ENCODE measurements around the gene CD48. TPM values are rescaled to one million over a fixed set of nuclear protein-coding genes. Genes with fewer than 3 reads are reported as not detected.

The CD48 gene
- total RNA-seq, 2 donors from 2014 or later = 0.55 to 1.1 TPM

- H3K4me3 Mint-ChIP-seq = no peak overlapping the region
- Histone ChIP-seq H3K4me3 (ENCODE audit: low read length) (peak overlapping the region; percentile 52), H3K27ac (ENCODE audit: low read depth, low read length) (no peak overlapping the region), H3K9me3 (ENCODE audit: control insufficient read depth, low read length) (peaks cover 24% of the 10 kb centered on the region), H3K4me1 (ENCODE audit: control insufficient read depth, insufficient read depth, low read length) (peaks cover 28% of the 10 kb centered on the region), H3K36me3 (ENCODE audit: control insufficient read depth, insufficient read depth, low read length) (no peaks in the 10 kb centered on the region), H3K9ac (ENCODE audit: extremely low read depth, low read length, poor library complexity, severe bottlenecking) (no peak overlapping the region), H3K27me3 (ENCODE audit: control insufficient read depth, insufficient read depth, low read length, poor library complexity, severe bottlenecking) (no peaks in the 10 kb centered on the region)
- no peak for TF ChIP-seq CTCF (conservative IDR thresholded peaks at IDR 0.05)
- H3K27ac Mint-ChIP-seq = no peak overlapping the region
- peaks cover 3% of the 10 kb centered on the region for H3K36me3 Mint-ChIP-seq (ENCODE audit: low read depth)
- H3K27me3 Mint-ChIP-seq (ENCODE audit: insufficient read depth) = no peaks in the 10 kb centered on the region
- H3K4me1 Mint-ChIP-seq = peaks cover 22% of the 10 kb centered on the region
- DNase-seq = no peak
- WGBS, 2 experiments (ENCODE audit: insufficient coverage in 1 of 2, insufficient read length in 1 of 2) = 96% methylated on average over 2 of the region's 2 CpGs
- peaks cover 9% of the 10 kb centered on the region for H3K9me3 Mint-ChIP-seq
Measured at GRCh38 chr1:160667896-160668295, 43.7 kb downstream of the CD48 start.

GRCh38 chr1:160666079-160666442 is 45.6 kb downstream of the CD48 start:
- H3K36me3 Mint-ChIP-seq (ENCODE audit: low read depth) = peaks cover 3% of the 10 kb centered on the region
- Histone ChIP-seq H3K4me1 (ENCODE audit: control insufficient read depth, insufficient read depth, low read length) (peaks cover 16% of the 10 kb centered on the region), H3K36me3 (ENCODE audit: control insufficient read depth, insufficient read depth, low read length) (no peaks in the 10 kb centered on the region), H3K9me3 (ENCODE audit: control insufficient read depth, low read length) (peaks cover 25% of the 10 kb centered on the region), H3K27ac (ENCODE audit: low read depth, low read length) (no peak overlapping the region), H3K4me3 (ENCODE audit: low read length) (peak overlapping the region; percentile 11), H3K9ac (ENCODE audit: extremely low read depth, low read length, poor library complexity, severe bottlenecking) (peak overlapping the region; percentile 36), H3K27me3 (ENCODE audit: control insufficient read depth, insufficient read depth, low read length, poor library complexity, severe bottlenecking) (no peaks in the 10 kb centered on the region)
- 51 to 69% methylated on average over 3 of the region's 3 CpGs for WGBS, 2 experiments (ENCODE audit: insufficient coverage in 1 of 2, insufficient read length in 1 of 2)
- peak overlapping the region; percentile 84 for H3K27ac Mint-ChIP-seq
- peaks cover 30% of the 10 kb centered on the region for H3K4me1 Mint-ChIP-seq
- H3K9me3 Mint-ChIP-seq = peaks cover 9% of the 10 kb centered on the region
- no peak for TF ChIP-seq CTCF (conservative IDR thresholded peaks at IDR 0.05)
- H3K4me3 Mint-ChIP-seq = no peak overlapping the region
- no peaks in the 10 kb centered on the region for H3K27me3 Mint-ChIP-seq (ENCODE audit: insufficient read depth)
- DNase-seq = no peak

- TF ChIP-seq CTCF (conservative IDR thresholded peaks at IDR 0.05) = no peak
- peak; percentile 84 for DNase-seq
Measured at GRCh38 chr1:160665330-160666078, 46.1 kb downstream of the CD48 start.

More at GRCh38 chr1:160665330-160666078, 46.1 kb downstream of the CD48 start:
- no peaks in the 10 kb centered on the region for H3K27me3 Mint-ChIP-seq (ENCODE audit: insufficient read depth)
- no peak overlapping the region for H3K4me3 Mint-ChIP-seq
- H3K9ac ChIP-seq (ENCODE audit: extremely low read depth, low read length, poor library complexity, severe bottlenecking) = peak overlapping the region; percentile 43
- no peak overlapping the region for H3K4me3 ChIP-seq (ENCODE audit: low read length)
- no peaks in the 10 kb centered on the region for H3K36me3 ChIP-seq (ENCODE audit: control insufficient read depth, insufficient read depth, low read length)
- H3K27ac Mint-ChIP-seq = peak overlapping the region; percentile 84
- peaks cover 3% of the 10 kb centered on the region for H3K36me3 Mint-ChIP-seq (ENCODE audit: low read depth)
- no peak overlapping the region for H3K27ac ChIP-seq (ENCODE audit: low read depth, low read length)
- peaks cover 16% of the 10 kb centered on the region for H3K4me1 ChIP-seq (ENCODE audit: control insufficient read depth, insufficient read depth, low read length)
- WGBS, 2 experiments (ENCODE audit: insufficient coverage in 1 of 2, insufficient read length in 1 of 2) = 21 to 42% methylated on average over 6 of the region's 6 CpGs
- H3K9me3 Mint-ChIP-seq = peaks cover 10% of the 10 kb centered on the region
- H3K9me3 ChIP-seq (ENCODE audit: control insufficient read depth, low read length) = peaks cover 30% of the 10 kb centered on the region
- peaks cover 28% of the 10 kb centered on the region for H3K4me1 Mint-ChIP-seq
- no peaks in the 10 kb centered on the region for H3K27me3 ChIP-seq (ENCODE audit: control insufficient read depth, insufficient read depth, low read length, poor library complexity, severe bottlenecking)

Measured in endodermal cell (in vitro differentiated cells).